NCI-H187 treated with DMSO at 0.1 percent for 48 hours (cell line): ENCODE data around the gene G3BP1.
"Not testable (repeated sequence)": the region's sequence is repeated elsewhere in the genome, so short reads cannot be mapped to it uniquely, and the experiment has no call there.

Experiments
- DNase-seq: peaks from one replicate; lab custom pipeline; 2025; lab: John Stamatoyannopoulos, UW

G3BP1 gene

GRCh38 chr5:151771259-151772028, at the start of gene G3BP1:
Gene G3BP1 (plus strand): TSS chr5:151771954. CDS start chr5:151786621, 14,667 bp downstream.
- peak; percentile 98 for DNase-seq

DNA sequence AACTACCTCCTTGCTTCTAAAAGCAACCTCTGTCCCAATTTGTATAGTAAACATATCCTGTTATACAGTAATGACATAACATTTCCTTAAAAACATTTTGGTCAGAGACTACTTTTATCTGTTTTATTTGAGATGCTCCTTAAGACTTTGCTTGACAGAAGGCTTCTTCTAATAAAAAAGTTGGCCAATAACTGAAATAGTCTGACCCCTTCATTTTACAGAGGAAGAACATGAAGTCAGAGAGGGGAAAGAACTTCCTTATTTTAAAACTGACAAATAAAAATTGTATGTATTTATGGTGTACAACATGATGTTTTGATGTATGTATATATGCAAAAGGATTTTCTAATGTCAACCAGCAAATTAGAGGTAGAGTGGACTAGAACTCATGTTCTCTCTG, 49.2 kb upstream of the G3BP1 start:
- DNase-seq, result no peak

GRCh38 chr5:151724360-151724759, 47.4 kb upstream of the G3BP1 start:
- DNase-seq, result no peak

GRCh38 chr5:151729597-151729996, 42.2 kb upstream of the G3BP1 start:
- not testable (repeated sequence) for DNase-seq

DNA sequence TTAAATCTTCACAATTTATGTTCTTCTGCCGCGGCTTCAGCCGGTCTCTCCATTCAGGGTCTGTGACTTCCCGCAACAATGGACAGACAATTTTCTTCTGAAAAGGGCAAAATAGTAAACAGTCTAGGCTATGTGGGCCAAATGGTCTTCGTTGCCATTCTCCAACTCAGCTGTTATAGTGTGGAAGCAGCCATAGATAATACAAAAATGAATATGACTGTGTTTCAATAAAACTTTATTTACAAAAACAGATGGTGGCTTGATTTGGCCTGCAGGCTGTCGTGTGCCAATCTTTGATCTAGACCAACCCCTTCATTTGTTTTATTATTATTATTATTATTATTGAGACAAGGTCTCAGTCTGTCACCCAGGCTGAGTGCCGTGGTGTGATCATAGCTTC, 41.4 kb upstream of the G3BP1 start:
- no peak for DNase-seq

- DNase-seq, result no peak
Observed at GRCh38 chr5:151733358-151734063, 38.2 kb upstream of the G3BP1 start.

- DNase-seq, result no peak
Observed at GRCh38 chr5:151734064-151734408, 37.7 kb upstream of the G3BP1 start.

DNA sequence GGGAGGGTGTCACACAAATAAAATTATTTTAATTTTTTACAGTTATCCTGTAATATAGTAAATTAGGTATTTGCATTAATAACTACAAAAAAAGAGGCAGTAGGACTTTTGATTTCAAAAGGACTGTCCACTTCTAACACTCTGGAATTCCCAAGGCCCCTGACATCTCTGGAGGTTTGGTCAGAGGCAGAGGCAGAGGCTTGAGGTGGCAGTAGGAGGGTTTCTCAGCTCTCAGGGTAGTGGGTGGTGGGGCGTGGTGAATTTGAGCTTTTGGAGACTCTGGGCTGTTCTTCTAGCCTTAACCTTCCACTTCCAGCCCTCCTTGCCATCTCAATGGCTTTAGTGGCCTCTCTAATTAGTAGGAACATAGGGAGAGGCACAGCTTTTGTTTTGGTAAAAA, 36.1 kb upstream of the G3BP1 start:
- no peak for DNase-seq

- DNase-seq, result no peak
Observed at GRCh38 chr5:151737431-151737830, 34.3 kb upstream of the G3BP1 start.

- no peak for DNase-seq
Observed at GRCh38 chr5:151738125-151738848, 33.5 kb upstream of the G3BP1 start.

DNA sequence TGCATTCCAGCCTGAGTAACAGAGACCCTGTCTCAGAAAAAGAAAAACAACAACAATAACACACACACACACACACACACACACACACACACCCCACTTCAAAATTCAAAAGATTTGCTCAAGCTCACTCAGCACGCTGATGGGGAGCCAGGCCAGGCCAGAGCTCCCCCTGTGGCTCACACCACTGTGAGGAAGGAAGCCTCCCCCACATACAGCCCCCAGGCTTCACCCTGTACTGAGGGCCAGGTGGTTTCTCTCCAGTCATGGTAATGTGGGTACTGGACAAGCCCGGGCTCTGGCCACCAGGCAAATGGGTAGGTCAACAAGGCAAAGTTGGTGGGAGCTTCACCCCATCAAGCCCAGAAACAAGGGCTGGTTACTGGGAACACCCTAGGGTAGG, 32.4 kb upstream of the G3BP1 start:
- no peak for DNase-seq

DNA sequence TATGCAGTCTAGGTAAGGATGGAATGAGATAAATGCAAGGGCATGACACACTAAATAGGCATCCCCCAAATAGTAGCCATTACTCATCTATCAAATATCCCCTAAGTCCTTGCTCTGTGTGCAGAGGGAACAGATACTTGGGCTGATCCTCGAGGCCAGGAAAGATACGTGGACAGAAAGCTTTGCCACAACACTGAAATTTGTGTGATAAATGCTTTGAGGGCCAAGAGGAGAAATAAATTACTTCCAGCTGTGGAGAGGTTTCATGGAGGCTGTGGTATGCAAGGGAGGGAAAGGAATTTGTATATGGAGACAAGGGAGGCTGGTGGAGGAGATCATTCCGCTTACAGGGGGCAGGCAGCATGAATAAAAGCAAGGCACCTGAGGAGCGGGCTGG, 31.8 kb upstream of the G3BP1 start:
- no peak for DNase-seq

- no peak for DNase-seq
Observed at GRCh38 chr5:151740336-151740942, 31.3 kb upstream of the G3BP1 start.

DNA sequence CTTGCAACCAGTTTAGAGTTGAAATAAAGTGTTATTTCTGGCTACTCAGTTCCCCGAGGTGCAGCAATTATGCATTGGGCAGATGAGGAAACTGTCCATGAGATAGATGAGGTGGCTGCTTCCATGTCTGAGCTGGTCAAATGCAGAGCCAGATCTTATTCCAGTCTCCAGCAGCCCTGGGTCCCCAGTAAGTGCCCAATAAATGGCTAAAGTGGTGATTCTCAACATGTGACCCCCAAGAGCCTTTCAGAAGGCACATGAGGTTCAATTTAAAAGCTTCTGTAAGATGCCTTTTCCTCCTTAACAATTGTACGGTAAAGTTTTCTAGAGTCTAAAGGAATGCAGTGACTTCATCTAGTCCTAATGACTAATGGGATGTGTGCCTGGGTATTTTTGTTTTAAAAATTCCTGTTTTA, 30.8 kb upstream of the G3BP1 start:
- DNase-seq, result no peak

DNA sequence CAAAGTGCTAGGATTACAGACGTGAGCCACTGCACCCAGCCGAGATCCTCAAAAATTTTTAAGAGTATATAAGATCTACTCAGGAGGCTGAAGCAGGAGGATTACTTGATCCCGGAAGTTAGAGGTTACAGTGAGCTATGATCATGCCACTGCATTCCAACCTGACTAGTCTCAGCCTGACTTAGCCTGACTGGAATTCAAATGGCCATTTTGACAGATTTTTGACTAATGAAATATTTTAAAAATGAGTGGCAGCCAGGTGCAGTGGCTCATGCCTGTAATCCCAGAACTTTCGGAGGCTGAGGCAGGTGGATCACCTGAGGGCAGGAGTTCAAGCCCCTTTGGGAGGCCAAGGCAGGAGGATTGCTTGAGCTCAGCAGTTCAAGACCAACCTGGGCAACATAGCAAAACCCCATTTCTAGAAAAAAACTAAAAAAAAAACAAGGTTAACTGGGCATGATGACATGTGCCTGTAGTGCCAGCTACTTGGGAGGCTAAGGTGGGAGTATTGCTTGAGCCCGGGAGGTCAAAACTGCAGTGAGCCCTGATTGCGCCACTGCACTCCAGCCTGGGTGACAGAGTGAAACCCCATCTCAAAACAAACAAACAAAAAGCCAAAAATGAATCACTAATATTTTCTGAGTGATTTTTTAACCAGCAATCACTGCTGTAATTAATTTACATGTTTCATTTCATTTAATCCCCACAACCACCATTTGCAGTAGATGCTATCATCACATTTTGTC, 29.9 kb upstream of the G3BP1 start:
- no peak for DNase-seq

- no peak for DNase-seq
Observed at GRCh38 chr5:151742870-151743294, 28.9 kb upstream of the G3BP1 start.

DNA sequence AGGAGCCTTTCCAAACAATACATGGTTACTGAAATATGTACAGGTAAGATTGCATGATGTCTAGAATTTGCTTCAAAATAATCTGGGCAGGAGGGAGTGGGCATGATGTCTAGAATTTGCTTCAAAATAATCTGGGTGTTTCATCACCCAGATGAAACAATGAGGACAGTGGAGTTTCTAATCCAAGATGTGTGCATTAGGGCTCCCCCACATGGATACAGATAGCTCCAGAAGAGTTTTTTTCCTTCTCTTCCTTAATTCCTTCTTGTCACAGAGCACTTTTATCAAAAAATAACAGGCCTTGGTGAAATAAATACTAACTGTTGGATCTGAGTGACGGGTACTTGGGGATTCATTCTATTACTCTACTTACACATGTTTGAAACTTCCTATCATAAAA, 28.2 kb upstream of the G3BP1 start:
- DNase-seq, result no peak

DNA sequence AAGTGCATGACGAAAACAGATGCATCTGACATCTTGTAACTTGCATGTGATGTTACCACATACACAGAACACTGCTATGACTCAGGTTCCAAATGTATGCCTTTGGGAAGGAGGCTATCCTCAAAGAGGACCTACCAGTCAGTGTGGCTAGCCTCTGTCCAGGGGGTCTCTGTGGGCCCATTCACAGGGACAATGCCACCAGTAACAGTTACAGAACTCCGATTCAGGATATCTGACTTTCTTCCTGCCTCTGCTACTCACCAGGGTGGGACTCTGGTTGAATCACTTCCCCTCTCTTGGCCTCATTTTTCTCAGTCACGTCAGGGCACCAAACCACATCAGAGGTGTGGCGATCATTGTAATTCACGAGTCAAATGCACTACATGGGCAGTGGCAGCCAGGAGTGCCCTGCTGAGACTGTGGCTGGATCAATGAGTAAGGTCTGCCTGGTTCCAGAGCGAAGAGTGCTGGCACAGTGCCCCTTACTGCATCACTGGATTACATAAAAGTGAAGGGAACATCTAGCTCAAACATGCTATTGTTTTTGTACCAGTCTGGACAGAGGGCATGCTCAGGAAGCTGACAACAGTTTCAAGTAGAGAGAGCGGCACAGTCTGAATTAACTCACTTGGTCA, 26.6 kb upstream of the G3BP1 start:
- DNase-seq, result no peak

- no peak for DNase-seq
Observed at GRCh38 chr5:151750121-151750520, 21.6 kb upstream of the G3BP1 start.

GRCh38 chr5:151751091-151751490, 20.7 kb upstream of the G3BP1 start:
- no peak for DNase-seq

DNA sequence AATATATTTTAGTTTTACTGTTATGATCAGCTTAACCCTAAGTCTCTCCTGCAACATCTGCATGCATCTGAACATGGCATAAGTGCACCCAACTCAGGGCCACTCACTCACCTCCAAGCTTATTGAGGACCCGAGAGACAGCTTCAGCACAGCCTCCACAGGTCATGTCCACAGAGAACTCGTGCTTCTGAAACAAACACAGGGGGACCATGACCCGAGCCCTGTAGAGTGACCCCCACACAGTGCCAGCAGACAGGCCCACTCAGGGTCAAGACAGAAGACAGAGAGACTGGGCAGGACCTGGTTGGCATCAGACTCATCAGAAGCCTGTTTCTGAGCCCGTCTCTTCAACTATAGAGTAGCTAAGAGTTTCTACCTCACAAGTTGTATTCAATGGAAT, 20.2 kb upstream of the G3BP1 start:
- DNase-seq, result no peak
